Activated CD8-positive, alpha-beta T cell treated with anti-CD3 and anti-CD28 coated beads for 36 hours (primary cell): Measurements from ENCODE around the gene CSRNP3. TPM values are rescaled to one million over a fixed set of nuclear protein-coding genes. Genes with fewer than 3 reads are reported as not detected.

ENCODE experiments used
- ATAC-seq: fragments of 200-7000 bp; cut with Tn5 transposase; one replicate; pipeline ENCODE4 v1.10.0; 2021; ENCODE audit warnings: mild to moderate bottlenecking, moderate library complexity
- CTCF ChIA-PET: fragments of 350-600 bp; sonication (Branson Sonifier 250); formaldehyde crosslinking; loops from one replicate; lab custom pipeline; 2021; ENCODE audit warnings: antibody characterized with exemption; lab: Charles Lee
- POLR2A ChIA-PET: fragments of 350-600 bp; sonication (Branson Sonifier 250); formaldehyde crosslinking; loops from one replicate; lab custom pipeline; 2021; ENCODE audit warnings: antibody characterized with exemption; lab: Charles Lee
- DNase-seq: peaks from one replicate; pipeline ENCODE4 v3.0.0-alpha.2; 2020
- H3K27ac Mint-ChIP-seq: one replicate; pipeline ENCODE4 v1.8.0; 2021; ENCODE audit warnings: mild to moderate bottlenecking, mixed read lengths
- H3K27me3 Mint-ChIP-seq: one replicate; pipeline ENCODE4 v1.8.0; 2021; ENCODE audit warnings: mixed read lengths
- H3K36me3 Mint-ChIP-seq: one replicate; pipeline ENCODE4 v1.8.0; 2021; ENCODE audit warnings: low read depth, mixed read lengths
- H3K4me1 Mint-ChIP-seq: one replicate; pipeline ENCODE4 v1.8.0; 2021; ENCODE audit warnings: low read depth, mixed read lengths
- H3K4me3 Mint-ChIP-seq: one replicate; pipeline ENCODE4 v1.8.0; 2021; ENCODE audit warnings: mild to moderate bottlenecking, moderate library complexity, mixed read lengths
- H3K9me3 Mint-ChIP-seq: one replicate; pipeline ENCODE4 v1.8.0; 2021; ENCODE audit warnings: mixed read lengths
- CTCF ChIP-seq: fragments of 200-600 bp; IDR thresholded peaks from one replicate; pipeline ENCODE4 v1.8.0; 2022; ENCODE audit warnings: antibody characterized with exemption, mild to moderate bottlenecking
- intact Hi-C: fragments of 100-400 bp; cut with micrococcal nuclease; formaldehyde crosslinking; loops from one replicate; pipeline ENCODE4 v1.10.0; 2022
- total RNA-seq, 2 experiments: library from RNA; stranded (reverse); gene quantifications; one replicate each; pipeline ENCODE4 v1.2.3, GENCODE V29; 2021

Gene CSRNP3
- total RNA-seq, 2 experiments from 2014 or later: not detected

DNA sequence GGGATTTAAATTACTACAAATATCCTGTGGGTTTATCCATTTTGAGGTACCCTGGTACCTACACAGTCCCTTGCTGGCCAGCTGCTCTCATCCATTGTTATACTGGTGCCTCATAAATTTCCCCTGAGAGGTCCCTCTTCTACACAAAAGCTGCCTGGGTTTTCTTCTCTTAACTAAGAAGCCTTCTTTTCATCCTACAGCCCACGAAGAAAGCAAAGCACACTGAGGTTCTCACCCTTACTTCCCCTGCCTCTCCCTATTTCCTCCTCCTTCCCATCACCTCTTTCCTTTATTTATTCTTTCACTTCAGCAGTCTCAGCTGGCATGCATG lies 154.9 kb downstream of the CSRNP3 start:
- ChIA-PET CTCF (no interaction called here), POLR2A (no interaction called here)
- intact Hi-C loops: no loop called here
- no peaks in the 10 kb centered on the region for H3K9me3 Mint-ChIP-seq
- no peak overlapping the region for H3K27ac Mint-ChIP-seq
- no peak for TF ChIP-seq CTCF
- no peaks in the 10 kb centered on the region for H3K4me1 Mint-ChIP-seq
- ATAC-seq (no peak), DNase-seq (no peak)
- no peaks in the 10 kb centered on the region for H3K36me3 Mint-ChIP-seq
- peaks cover 1% of the 10 kb centered on the region for H3K27me3 Mint-ChIP-seq
- H3K4me3 Mint-ChIP-seq: no peak overlapping the region

DNA sequence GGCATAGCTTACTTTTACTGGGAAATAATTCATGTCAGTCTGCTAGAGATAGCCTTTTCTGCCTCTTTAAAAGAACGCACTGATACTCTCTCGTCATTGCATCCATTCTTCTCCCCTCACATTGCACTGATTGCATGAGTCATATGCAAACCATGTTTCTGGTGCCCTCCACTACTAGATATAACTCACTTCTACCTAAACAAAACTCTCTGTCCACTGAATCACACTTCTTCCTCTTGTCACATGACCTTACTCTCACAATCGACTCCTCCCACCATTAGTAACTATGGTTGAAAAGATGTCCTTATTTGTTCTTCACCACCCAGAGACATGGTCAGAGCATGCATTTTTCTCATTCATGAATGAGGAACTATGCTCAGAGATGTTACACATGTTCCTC lies 158.0 kb downstream of the CSRNP3 start:
- POLR2A ChIA-PET: no interaction called here
- Mint-ChIP-seq H3K4me3 (no peak overlapping the region), H3K27ac (no peak overlapping the region), H3K4me1 (peaks cover 2% of the 10 kb centered on the region), H3K27me3 (peaks cover 1% of the 10 kb centered on the region), H3K36me3 (no peaks in the 10 kb centered on the region), H3K9me3 (no peaks in the 10 kb centered on the region)
- CTCF ChIA-PET: no interaction called here
- TF ChIP-seq CTCF: no peak
- no peak for ATAC-seq
- intact Hi-C loops: no loop called here
- no peak for DNase-seq

DNA sequence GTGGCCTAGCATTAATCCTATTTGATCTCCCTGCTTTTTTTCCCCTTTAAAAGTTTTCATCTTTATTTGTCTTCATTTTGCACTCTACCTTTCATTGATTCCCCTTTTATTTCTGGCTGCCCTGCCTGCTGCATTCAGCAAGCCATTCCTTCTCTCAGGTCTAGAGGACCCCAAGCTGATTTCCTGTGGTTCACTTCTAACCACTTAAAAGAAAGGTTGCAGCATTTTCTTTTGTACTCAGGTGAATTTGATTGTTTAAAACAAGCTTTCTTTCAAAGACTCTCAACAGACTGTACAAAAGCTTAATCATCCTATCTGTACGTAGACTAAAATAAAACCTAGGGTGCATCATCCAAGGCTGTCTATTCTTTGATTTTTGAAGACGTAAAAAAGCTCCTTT lies 160.3 kb downstream of the CSRNP3 start:
- ATAC-seq (no peak), DNase-seq (no peak)
- no peaks in the 10 kb centered on the region for H3K9me3 Mint-ChIP-seq
- ChIA-PET CTCF (interaction anchor here (1.6 kb wide), 1 partner anchor 99 kb away, joined by 3 read pairs; no protein-coding TSS in a partner anchor), POLR2A (no interaction called here)
- peaks cover 2% of the 10 kb centered on the region for H3K4me1 Mint-ChIP-seq
- no peak overlapping the region for H3K27ac Mint-ChIP-seq
- intact Hi-C loops: no loop called here
- no peak overlapping the region for H3K4me3 Mint-ChIP-seq
- H3K27me3 Mint-ChIP-seq: peaks cover 1% of the 10 kb centered on the region
- H3K36me3 Mint-ChIP-seq: no peaks in the 10 kb centered on the region
- no peak for TF ChIP-seq CTCF

- intact Hi-C loops: no loop called here
- H3K4me1 Mint-ChIP-seq: peaks cover 2% of the 10 kb centered on the region
- no peak overlapping the region for H3K4me3 Mint-ChIP-seq
- no peak for ATAC-seq
- TF ChIP-seq CTCF: no peak
- H3K27me3 Mint-ChIP-seq: peaks cover 1% of the 10 kb centered on the region
- no peaks in the 10 kb centered on the region for H3K9me3 Mint-ChIP-seq
- ChIA-PET CTCF (interaction anchor here (1.6 kb wide), 1 partner anchor 100 kb away, joined by 3 read pairs; no protein-coding TSS in a partner anchor), POLR2A (no interaction called here)
- DNase-seq: no peak
- no peak overlapping the region for H3K27ac Mint-ChIP-seq
- no peaks in the 10 kb centered on the region for H3K36me3 Mint-ChIP-seq
These were observed 160.7 kb downstream of the CSRNP3 start for GRCh38 chr2:165630236-165630635.

DNA sequence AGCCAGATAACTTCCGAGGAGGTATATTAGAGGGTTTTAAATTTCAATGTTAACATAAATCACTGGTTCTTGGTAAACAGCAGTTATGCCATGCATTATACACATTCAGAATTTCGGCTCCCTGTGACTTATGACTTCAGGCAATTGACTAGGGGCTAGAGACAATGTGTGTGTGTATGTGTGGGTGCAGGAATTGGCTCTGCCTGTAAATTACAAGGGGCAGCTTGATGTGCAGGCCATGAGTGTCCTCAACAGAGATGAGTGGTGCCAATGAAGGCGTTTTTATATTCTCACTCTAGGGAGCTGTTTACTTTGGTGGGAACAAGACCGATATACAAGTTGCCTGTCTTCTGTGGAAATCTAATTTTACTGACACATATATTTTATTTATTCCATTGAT lies 161.6 kb downstream of the CSRNP3 start:
- intact Hi-C loops: no loop called here
- no peak for ATAC-seq

More for the DNA sequence above, 161.6 kb downstream of the CSRNP3 start:
- Mint-ChIP-seq H3K36me3 (no peaks in the 10 kb centered on the region), H3K9me3 (no peaks in the 10 kb centered on the region), H3K4me3 (no peak overlapping the region), H3K27ac (no peak overlapping the region), H3K27me3 (peaks cover 1% of the 10 kb centered on the region), H3K4me1 (peaks cover 2% of the 10 kb centered on the region)
- TF ChIP-seq CTCF: no peak
- ChIA-PET POLR2A (no interaction called here), CTCF (interaction anchor here (1.6 kb wide), 1 partner anchor 101 kb away, joined by 3 read pairs; no protein-coding TSS in a partner anchor)
- no peak for DNase-seq
